HepG2 (cell line): ENCODE results near the gene MDM4. TPM values are rescaled to one million over a fixed set of nuclear protein-coding genes. Genes with fewer than 3 reads are reported as not detected.
A peak's percentile ranks its signal among the peaks of the same experiment; 100 is the strongest.

Source experiments
- CEBPG ChIP-seq: IDR thresholded peaks from 2 replicates; pipeline ENCODE4 v1.6.1; 2016
- ESRRA ChIP-seq: sonication (generic); formaldehyde crosslinking; IDR thresholded peaks from 2 replicates; pipeline ENCODE4 v1.5.1; 2020; ENCODE audit warnings: mild to moderate bottlenecking, low read depth, missing genetic modification reagents
- HDAC6 ChIP-seq: fragments of 200-600 bp; sonication (generic); IDR thresholded peaks from 2 replicates; pipeline ENCODE4 v1.7.0; 2017; ENCODE audit warnings: mild to moderate bottlenecking, antibody characterized with exemption, low read length, low read depth
- HOXA3 ChIP-seq: sonication (generic); formaldehyde crosslinking; IDR thresholded peaks from 2 replicates; pipeline ENCODE4 v1.5.0; 2020; ENCODE audit warnings: missing genetic modification reagents
- HOXA7 ChIP-seq: sonication (generic); formaldehyde crosslinking; IDR thresholded peaks from 2 replicates; pipeline ENCODE4 v1.8.1; 2022; ENCODE audit warnings: mild to moderate bottlenecking, missing genetic modification reagents, moderate library complexity
- PHF8 ChIP-seq: sonication (generic); formaldehyde crosslinking; IDR thresholded peaks from 2 replicates; pipeline ENCODE4 v1.5.0; 2020; ENCODE audit warnings: missing genetic modification reagents
- PPARG ChIP-seq: conservative IDR thresholded peaks from 2 replicates; pipeline ENCODE4 v1.6.1; 2016; ENCODE audit warnings: missing biosample characterization, missing genetic modification reagents
- ZNF263 ChIP-seq: sonication (generic); formaldehyde crosslinking; IDR thresholded peaks from 2 replicates; pipeline ENCODE4 v1.4.0; 2020; ENCODE audit warnings: missing genetic modification reagents
- ZNF292 ChIP-seq: sonication (generic); formaldehyde crosslinking; IDR thresholded peaks from 2 replicates; pipeline ENCODE4 v1.8.1; 2022; ENCODE audit warnings: mild to moderate bottlenecking, low read depth, missing genetic modification reagents, borderline replicate concordance
- ZNF296 ChIP-seq: sonication (generic); formaldehyde crosslinking; conservative IDR thresholded peaks from 2 replicates; pipeline ENCODE4 v1.5.0; 2020; ENCODE audit warnings: mild to moderate bottlenecking, missing genetic modification reagents
- ZNF441 ChIP-seq: sonication (generic); formaldehyde crosslinking; IDR thresholded peaks from 2 replicates; pipeline ENCODE4 v1.7.0; 2021; ENCODE audit warnings: missing genetic modification reagents, borderline replicate concordance
- ZNF451 ChIP-seq: sonication (generic); formaldehyde crosslinking; IDR thresholded peaks from 2 replicates; pipeline ENCODE4 v1.5.0; 2020; ENCODE audit warnings: mild to moderate bottlenecking, missing genetic modification reagents
- ZNF629 ChIP-seq: sonication (generic); formaldehyde crosslinking; conservative IDR thresholded peaks from 2 replicates; pipeline ENCODE4 v1.5.0; 2020; ENCODE audit warnings: missing genetic modification reagents
- ZNF644 ChIP-seq: IDR thresholded peaks from 2 replicates; pipeline ENCODE4 v1.6.1; 2016; ENCODE audit warnings: low read depth
- ZNF83 ChIP-seq: sonication (generic); formaldehyde crosslinking; IDR thresholded peaks from 2 replicates; pipeline ENCODE4 v1.4.0; 2020; ENCODE audit warnings: missing genetic modification reagents, mild to moderate bottlenecking, borderline replicate concordance
- ZNF891 ChIP-seq: sonication (generic); formaldehyde crosslinking; IDR thresholded peaks from 2 replicates; pipeline ENCODE4 v1.5.0; 2020; ENCODE audit warnings: mild to moderate bottlenecking, missing genetic modification reagents
- polyA plus RNA-seq, 8 experiments: library from polyadenylated mRNA; depleted of rRNA in 3 of 8; stranded (reverse) in 7 of 8; unstranded in 1 of 8; fragments of >200 nt; fragmentation: Illumina TruSeq in 4 of 8; extraction: Trizol in 4 of 8; gene quantifications; 2 replicates each; pipeline versions ENCODE4 v1.2.1 to v1.2.3, GENCODE V29; 2011 to 2016; ENCODE audit warnings: low read depth in 4 of 8, missing spikeins in 1 of 8, mixed read lengths in 1 of 8; ENCODE audit not compliant: insufficient read depth in 1 of 8
- total RNA-seq, 5 experiments: library from RNA; depleted of rRNA; stranded (reverse); fragments of >200 nt; fragmentation: Illumina TruSeq; extraction: Trizol; gene quantifications; 2 replicates each; pipeline ENCODE4 v1.2.3, GENCODE V29; 2016; ENCODE audit warnings: low read depth in 1 of 5
- TF ChIP-seq, protein P1 (sequence below): sonication (generic); formaldehyde crosslinking; IDR thresholded peaks from 2 replicates; pipeline ENCODE4 v1.9.0; 2021; ENCODE audit warnings: missing genetic modification reagents, borderline replicate concordance
- TF ChIP-seq, protein P2 (sequence below): sonication (generic); formaldehyde crosslinking; IDR thresholded peaks from 2 replicates; pipeline ENCODE4 v1.8.1; 2023; ENCODE audit warnings: mild to moderate bottlenecking, missing genetic modification reagents, borderline replicate concordance
- TF ChIP-seq, protein P3 (sequence below): sonication (generic); formaldehyde crosslinking; IDR thresholded peaks from 2 replicates; pipeline ENCODE4 v1.4.0; 2020; ENCODE audit warnings: missing genetic modification reagents
- TF ChIP-seq, protein P4 (sequence below): sonication (generic); formaldehyde crosslinking; conservative IDR thresholded peaks from 2 replicates; pipeline ENCODE4 v1.4.0; 2020; ENCODE audit warnings: missing genetic modification reagents
- TF ChIP-seq, protein P5 (sequence below): sonication (generic); formaldehyde crosslinking; IDR thresholded peaks from 2 replicates; pipeline ENCODE4 v1.8.1; 2022; ENCODE audit warnings: low read depth, mild to moderate bottlenecking, missing genetic modification reagents
- TF ChIP-seq, protein P6 (sequence below): sonication (generic); formaldehyde crosslinking; IDR thresholded peaks from 2 replicates; pipeline ENCODE4 v1.8.1; 2022; ENCODE audit warnings: mild to moderate bottlenecking, missing genetic modification reagents

MDM4 gene
- total and polyA plus RNA-seq, 2 of the 13 experiments (the other 11 are each of a cell fraction or from before 2014, with no cell fraction given) = 14.9 to 19.0 TPM

DNA sequence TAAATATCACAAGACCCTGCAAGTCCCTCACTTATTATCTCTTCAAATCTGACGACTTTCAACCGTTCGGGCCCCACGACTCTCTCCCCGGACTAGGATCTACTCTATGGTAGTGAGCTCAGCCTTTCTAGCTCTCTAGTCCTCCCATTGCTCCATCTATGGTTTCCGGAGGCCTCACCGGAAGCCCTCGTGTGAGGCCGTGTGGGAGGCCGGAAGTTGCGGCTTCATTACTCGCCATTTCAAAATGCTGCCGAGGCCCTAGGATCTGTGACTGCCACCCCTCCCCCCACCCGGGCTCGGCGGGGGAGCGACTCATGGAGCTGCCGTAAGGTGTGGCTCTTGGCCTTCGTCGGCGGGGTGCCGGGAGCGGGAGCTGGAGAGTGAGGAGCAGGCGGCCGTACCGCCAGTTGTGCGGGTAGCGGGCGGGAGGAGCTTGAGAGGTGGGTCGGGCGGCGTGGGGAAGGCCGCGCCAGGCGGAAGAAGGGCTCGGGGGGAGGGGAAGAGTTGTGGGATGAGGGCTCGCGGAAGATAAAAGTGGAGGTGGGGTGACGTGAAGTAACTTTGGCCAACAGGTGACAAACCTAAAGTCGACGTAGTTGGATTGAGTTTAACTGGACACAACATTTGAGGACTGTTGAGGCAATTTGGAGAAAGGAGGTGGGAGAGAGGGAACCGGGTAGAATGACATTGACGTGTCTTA lies at the start of gene MDM4 (continued):
- peak; percentile 49; the same call in 1 of the 2 replicates for TF ChIP-seq ZNF292 (CRISPR knock-in tag)
- TF ChIP-seq, protein P1, sequence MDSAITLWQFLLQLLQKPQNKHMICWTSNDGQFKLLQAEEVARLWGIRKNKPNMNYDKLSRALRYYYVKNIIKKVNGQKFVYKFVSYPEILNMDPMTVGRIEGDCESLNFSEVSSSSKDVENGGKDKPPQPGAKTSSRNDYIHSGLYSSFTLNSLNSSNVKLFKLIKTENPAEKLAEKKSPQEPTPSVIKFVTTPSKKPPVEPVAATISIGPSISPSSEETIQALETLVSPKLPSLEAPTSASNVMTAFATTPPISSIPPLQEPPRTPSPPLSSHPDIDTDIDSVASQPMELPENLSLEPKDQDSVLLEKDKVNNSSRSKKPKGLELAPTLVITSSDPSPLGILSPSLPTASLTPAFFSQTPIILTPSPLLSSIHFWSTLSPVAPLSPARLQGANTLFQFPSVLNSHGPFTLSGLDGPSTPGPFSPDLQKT (CRISPR knock-in tag) = no peak
- TF ChIP-seq HOXA3 (CRISPR knock-in tag) = peak; percentile 92
- TF ChIP-seq ZNF441 (CRISPR knock-in tag) = peak; percentile 77; the same call in 1 of the 2 replicates
- no peak; the same call in 1 of the 2 replicates for TF ChIP-seq HOXA7 (CRISPR knock-in tag)
- TF ChIP-seq, protein P2, sequence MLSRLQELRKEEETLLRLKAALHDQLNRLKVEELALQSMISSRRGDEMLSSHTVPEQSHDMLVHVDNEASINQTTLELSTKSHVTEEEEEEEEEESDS (CRISPR knock-in tag) = 0 out of 2 replicates have a peak, but pooled peaks have one; percentile 82
- TF ChIP-seq ZNF891 (CRISPR knock-in tag) = no peak
- TF ChIP-seq ZNF629 (CRISPR knock-in tag) = no peak
- TF ChIP-seq ZNF263 (CRISPR knock-in tag) = peak; percentile 56; the same call in 1 of the 2 replicates
- TF ChIP-seq PPARG (CRISPR knock-in tag) = peak; percentile 25
- TF ChIP-seq HDAC6 = no peak
- TF ChIP-seq, protein P3, sequence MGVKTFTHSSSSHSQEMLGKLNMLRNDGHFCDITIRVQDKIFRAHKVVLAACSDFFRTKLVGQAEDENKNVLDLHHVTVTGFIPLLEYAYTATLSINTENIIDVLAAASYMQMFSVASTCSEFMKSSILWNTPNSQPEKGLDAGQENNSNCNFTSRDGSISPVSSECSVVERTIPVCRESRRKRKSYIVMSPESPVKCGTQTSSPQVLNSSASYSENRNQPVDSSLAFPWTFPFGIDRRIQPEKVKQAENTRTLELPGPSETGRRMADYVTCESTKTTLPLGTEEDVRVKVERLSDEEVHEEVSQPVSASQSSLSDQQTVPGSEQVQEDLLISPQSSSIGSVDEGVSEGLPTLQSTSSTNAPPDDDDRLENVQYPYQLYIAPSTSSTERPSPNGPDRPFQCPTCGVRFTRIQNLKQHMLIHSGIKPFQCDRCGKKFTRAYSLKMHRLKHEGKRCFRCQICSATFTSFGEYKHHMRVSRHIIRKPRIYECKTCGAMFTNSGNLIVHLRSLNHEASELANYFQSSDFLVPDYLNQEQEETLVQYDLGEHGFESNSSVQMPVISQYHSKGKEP (CRISPR knock-in tag) = 0 out of 2 replicates have a peak, but pooled peaks have one; percentile 45
- no peak for TF ChIP-seq ZNF451 (CRISPR knock-in tag)
- TF ChIP-seq ZNF296 (CRISPR knock-in tag) = no peak
- TF ChIP-seq, protein P4, sequence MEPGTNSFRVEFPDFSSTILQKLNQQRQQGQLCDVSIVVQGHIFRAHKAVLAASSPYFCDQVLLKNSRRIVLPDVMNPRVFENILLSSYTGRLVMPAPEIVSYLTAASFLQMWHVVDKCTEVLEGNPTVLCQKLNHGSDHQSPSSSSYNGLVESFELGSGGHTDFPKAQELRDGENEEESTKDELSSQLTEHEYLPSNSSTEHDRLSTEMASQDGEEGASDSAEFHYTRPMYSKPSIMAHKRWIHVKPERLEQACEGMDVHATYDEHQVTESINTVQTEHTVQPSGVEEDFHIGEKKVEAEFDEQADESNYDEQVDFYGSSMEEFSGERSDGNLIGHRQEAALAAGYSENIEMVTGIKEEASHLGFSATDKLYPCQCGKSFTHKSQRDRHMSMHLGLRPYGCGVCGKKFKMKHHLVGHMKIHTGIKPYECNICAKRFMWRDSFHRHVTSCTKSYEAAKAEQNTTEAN = peak; percentile 68; the same call in 1 of the 2 replicates
- no peak for TF ChIP-seq ZNF83 (CRISPR knock-in tag)
- peak; percentile 100 for TF ChIP-seq PHF8 (CRISPR knock-in tag)
- peak; percentile 79 for TF ChIP-seq CEBPG (CRISPR knock-in tag)
- TF ChIP-seq ZNF644 (CRISPR knock-in tag) = 0 out of 2 replicates have a peak, but pooled peaks have one; percentile 9
- peak; percentile 81 for TF ChIP-seq ESRRA (CRISPR knock-in tag)
- TF ChIP-seq, protein P5, sequence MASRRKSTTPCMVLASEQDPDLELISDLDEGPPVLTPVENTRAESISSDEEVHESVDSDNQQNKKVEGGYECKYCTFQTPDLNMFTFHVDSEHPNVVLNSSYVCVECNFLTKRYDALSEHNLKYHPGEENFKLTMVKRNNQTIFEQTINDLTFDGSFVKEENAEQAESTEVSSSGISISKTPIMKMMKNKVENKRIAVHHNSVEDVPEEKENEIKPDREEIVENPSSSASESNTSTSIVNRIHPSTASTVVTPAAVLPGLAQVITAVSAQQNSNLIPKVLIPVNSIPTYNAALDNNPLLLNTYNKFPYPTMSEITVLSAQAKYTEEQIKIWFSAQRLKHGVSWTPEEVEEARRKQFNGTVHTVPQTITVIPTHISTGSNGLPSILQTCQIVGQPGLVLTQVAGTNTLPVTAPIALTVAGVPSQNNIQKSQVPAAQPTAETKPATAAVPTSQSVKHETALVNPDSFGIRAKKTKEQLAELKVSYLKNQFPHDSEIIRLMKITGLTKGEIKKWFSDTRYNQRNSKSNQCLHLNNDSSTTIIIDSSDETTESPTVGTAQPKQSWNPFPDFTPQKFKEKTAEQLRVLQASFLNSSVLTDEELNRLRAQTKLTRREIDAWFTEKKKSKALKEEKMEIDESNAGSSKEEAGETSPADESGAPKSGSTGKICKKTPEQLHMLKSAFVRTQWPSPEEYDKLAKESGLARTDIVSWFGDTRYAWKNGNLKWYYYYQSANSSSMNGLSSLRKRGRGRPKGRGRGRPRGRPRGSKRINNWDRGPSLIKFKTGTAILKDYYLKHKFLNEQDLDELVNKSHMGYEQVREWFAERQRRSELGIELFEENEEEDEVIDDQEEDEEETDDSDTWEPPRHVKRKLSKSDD (CRISPR knock-in tag) = no peak
- TF ChIP-seq, protein P6, sequence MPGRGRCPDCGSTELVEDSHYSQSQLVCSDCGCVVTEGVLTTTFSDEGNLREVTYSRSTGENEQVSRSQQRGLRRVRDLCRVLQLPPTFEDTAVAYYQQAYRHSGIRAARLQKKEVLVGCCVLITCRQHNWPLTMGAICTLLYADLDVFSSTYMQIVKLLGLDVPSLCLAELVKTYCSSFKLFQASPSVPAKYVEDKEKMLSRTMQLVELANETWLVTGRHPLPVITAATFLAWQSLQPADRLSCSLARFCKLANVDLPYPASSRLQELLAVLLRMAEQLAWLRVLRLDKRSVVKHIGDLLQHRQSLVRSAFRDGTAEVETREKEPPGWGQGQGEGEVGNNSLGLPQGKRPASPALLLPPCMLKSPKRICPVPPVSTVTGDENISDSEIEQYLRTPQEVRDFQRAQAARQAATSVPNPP (CRISPR knock-in tag) = peak; percentile 63; the same call in 1 of the 2 replicates
